Karpas-422 (cell line): Measurements from ENCODE around the gene PDPK1. TPM values are rescaled to one million over a fixed set of nuclear protein-coding genes. Genes with fewer than 3 reads are reported as not detected.

Experiments
- DNase-seq: peaks from one replicate; pipeline ENCODE4 v3.0.0-alpha.2; 2015
- H2AFZ ChIP-seq: fragments of 200-600 bp; sonication (generic); 2 replicates; pipeline ENCODE4 v1.6.1; 2014; ENCODE audit warnings: antibody characterized with exemption, low read length, mixed read lengths
- H3K27ac ChIP-seq: fragments of 200-600 bp; sonication (generic); 2 replicates; pipeline ENCODE4 v1.5.1; 2014; ENCODE audit warnings: mild to moderate bottlenecking, low read length, moderate library complexity
- H3K27me3 ChIP-seq: fragments of 200-600 bp; sonication (generic); 2 replicates; pipeline ENCODE4 v1.6.1; 2014; ENCODE audit warnings: low read length, mixed read lengths
- H3K36me3 ChIP-seq: fragments of 200-600 bp; sonication (generic); 2 replicates; pipeline ENCODE4 v1.6.1; 2014; ENCODE audit warnings: low read length, mixed read lengths; ENCODE audit not compliant: insufficient read depth
- H3K4me1 ChIP-seq: fragments of 200-600 bp; sonication (generic); 2 replicates; pipeline ENCODE4 v1.6.1; 2014; ENCODE audit warnings: mild to moderate bottlenecking, low read length, mixed read lengths
- H3K4me2 ChIP-seq: fragments of 200-600 bp; sonication (generic); 2 replicates; pipeline ENCODE4 v1.6.1; 2014; ENCODE audit warnings: low read length, low read depth, mild to moderate bottlenecking; ENCODE audit not compliant: poor library complexity, severe bottlenecking
- H3K4me3 ChIP-seq: fragments of 200-600 bp; sonication (generic); 2 replicates; pipeline ENCODE4 v1.5.1; 2014; ENCODE audit warnings: mild to moderate bottlenecking, antibody characterized with exemption, low read length, mixed read lengths
- H3K79me2 ChIP-seq: fragments of 200-600 bp; sonication (generic); 2 replicates; pipeline ENCODE4 v1.6.1; 2014; ENCODE audit warnings: mild to moderate bottlenecking, low read length, mixed read lengths
- H3K9ac ChIP-seq: fragments of 200-600 bp; sonication (generic); 2 replicates; pipeline ENCODE4 v1.6.0; 2014; ENCODE audit warnings: low read length
- H3K9me2 ChIP-seq: fragments of 200-600 bp; sonication (generic), shearing (Covaris generic); replicated peaks from 2 replicates; pipeline ENCODE4 v1.6.0; 2014; ENCODE audit warnings: mild to moderate bottlenecking, low read length, moderate library complexity; ENCODE audit not compliant: insufficient read depth
- H3K9me3 ChIP-seq: fragments of 300-700, 200-600 bp; sonication (generic); 2 replicates; pipeline ENCODE4 v1.6.1; 2014; ENCODE audit warnings: low read length, mixed read lengths
- H4K20me1 ChIP-seq: fragments of 200-600 bp; sonication (generic); 2 replicates; pipeline ENCODE4 v1.6.1; 2014; ENCODE audit warnings: mild to moderate bottlenecking, antibody characterized with exemption, low read length, low read depth; ENCODE audit not compliant: insufficient read depth
- total RNA-seq: library from RNA; depleted of rRNA; stranded (reverse); fragments of >200 nt; shearing (Covaris generic); gene quantifications from 2 replicates; pipeline ENCODE4 v1.2.3, GENCODE V29; 2014; ENCODE audit warnings: low replicate concordance; rRNA removed

The PDPK1 gene
- 24.9 and 49.5 TPM in 2 replicates for total RNA-seq

- no peaks in the 10 kb centered on the region for H3K36me3 ChIP-seq
- no peaks in the 10 kb centered on the region for H3K27me3 ChIP-seq
- peak within 1 kb of the TSS; percentile 75 for H3K9ac ChIP-seq
- H3K79me2 ChIP-seq: peaks cover 34% of the 10 kb centered on the region
- H3K4me2 ChIP-seq: peak within 1 kb of the TSS; percentile 94
- H3K9me3 ChIP-seq: no peaks in the 10 kb centered on the region
- no peaks in the 10 kb centered on the region for H4K20me1 ChIP-seq
- H3K9me2 ChIP-seq: no peaks in the 10 kb centered on the region
- H3K27ac ChIP-seq: peak within 1 kb of the TSS; percentile 26; the same call in 1 of the 2 replicates
- H3K4me3 ChIP-seq: peak within 1 kb of the TSS; percentile 75
- DNase-seq: peak; percentile 99
- peak within 1 kb of the TSS; percentile 95; the same call in 1 of the 2 replicates for H2AFZ ChIP-seq
- peaks cover 39% of the 10 kb centered on the region for H3K4me1 ChIP-seq
Measured at GRCh38 chr16:2537451-2538379, at the start of gene PDPK1. Gene PDPK1 (plus strand): TSS chr16:2538021. CDS start chr16:2538113, 92 bp downstream.

- Histone ChIP-seq H3K9me3 (no peaks in the 10 kb centered on the region), H3K4me1 (peaks cover 8% of the 10 kb centered on the region), H3K4me2 (no peak overlapping the region), H3K9ac (no peak overlapping the region), H4K20me1 (no peaks in the 10 kb centered on the region; the same call in 1 of the 2 replicates), H3K79me2 (peaks cover 34% of the 10 kb centered on the region), H3K27me3 (no peaks in the 10 kb centered on the region), H3K4me3 (no peak overlapping the region), H3K9me2 (no peaks in the 10 kb centered on the region), H3K27ac (no peak overlapping the region), H2AFZ (no peak overlapping the region), H3K36me3 (no peaks in the 10 kb centered on the region)
- no peak for DNase-seq
Measured at GRCh38 chr16:2489581-2489980, 48.2 kb upstream of the PDPK1 start.

GRCh38 chr16:2490190-2491105 lies 47.4 kb upstream of the PDPK1 start:
- no peaks in the 10 kb centered on the region for H3K9me3 ChIP-seq
- H3K27ac ChIP-seq: no peak overlapping the region
- no peaks in the 10 kb centered on the region for H3K36me3 ChIP-seq
- no peaks in the 10 kb centered on the region for H3K27me3 ChIP-seq
- no peak overlapping the region for H3K4me2 ChIP-seq
- H2AFZ ChIP-seq: no peak overlapping the region
- H3K4me3 ChIP-seq: no peak overlapping the region
- no peaks in the 10 kb centered on the region for H3K9me2 ChIP-seq
- no peak overlapping the region for H3K9ac ChIP-seq
- peaks cover 32% of the 10 kb centered on the region for H3K79me2 ChIP-seq
- DNase-seq: no peak
- H3K4me1 ChIP-seq: peaks cover 8% of the 10 kb centered on the region
- H4K20me1 ChIP-seq: no peaks in the 10 kb centered on the region; the same call in 1 of the 2 replicates

GRCh38 chr16:2492292-2492691 lies 45.5 kb upstream of the PDPK1 start:
- no peak overlapping the region for H3K9ac ChIP-seq
- no peak overlapping the region for H3K27ac ChIP-seq
- no peak for DNase-seq
- no peak overlapping the region for H3K4me2 ChIP-seq
- no peaks in the 10 kb centered on the region for H3K36me3 ChIP-seq
- no peaks in the 10 kb centered on the region for H3K9me3 ChIP-seq
- no peaks in the 10 kb centered on the region for H3K4me1 ChIP-seq
- no peaks in the 10 kb centered on the region for H3K9me2 ChIP-seq
- no peak overlapping the region for H3K4me3 ChIP-seq
- no peak overlapping the region for H2AFZ ChIP-seq
- H3K27me3 ChIP-seq: no peaks in the 10 kb centered on the region
- peaks cover 21% of the 10 kb centered on the region for H3K79me2 ChIP-seq
- H4K20me1 ChIP-seq: no peaks in the 10 kb centered on the region; the same call in 1 of the 2 replicates

DNA sequence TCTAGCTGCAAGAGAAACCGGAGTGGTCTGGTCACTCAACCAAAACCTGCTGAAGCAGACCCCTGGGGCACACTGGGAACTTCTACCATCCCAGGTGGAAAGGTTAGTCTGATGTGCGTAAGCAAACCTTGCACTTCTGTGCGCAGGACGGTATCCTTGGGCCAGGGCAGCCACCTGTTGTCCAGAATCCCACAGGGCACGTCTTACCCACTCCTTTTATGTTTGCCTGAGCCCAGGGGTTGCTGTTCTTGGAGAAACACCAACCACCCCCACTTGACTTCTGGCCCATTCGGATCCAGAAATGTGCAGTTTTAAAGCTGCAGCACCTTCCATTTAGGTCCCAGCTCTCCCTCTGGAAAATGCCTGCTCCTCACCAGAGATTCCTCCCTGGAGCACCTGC lies 44.2 kb upstream of the PDPK1 start:
- Histone ChIP-seq H3K4me1 (no peaks in the 10 kb centered on the region), H3K9me3 (no peaks in the 10 kb centered on the region), H3K9me2 (no peaks in the 10 kb centered on the region), H2AFZ (no peak overlapping the region), H3K36me3 (no peaks in the 10 kb centered on the region), H3K27ac (no peak overlapping the region), H3K27me3 (no peaks in the 10 kb centered on the region), H3K79me2 (peaks cover 10% of the 10 kb centered on the region; the same call in 1 of the 2 replicates), H4K20me1 (no peaks in the 10 kb centered on the region), H3K9ac (no peak overlapping the region), H3K4me3 (no peak overlapping the region), H3K4me2 (no peak overlapping the region)
- DNase-seq: no peak

- no peak overlapping the region for H3K9ac ChIP-seq
- no peak overlapping the region for H3K4me3 ChIP-seq
- peaks cover 10% of the 10 kb centered on the region; the same call in 1 of the 2 replicates for H3K79me2 ChIP-seq
- H3K4me2 ChIP-seq: no peak overlapping the region
- H3K27me3 ChIP-seq: no peaks in the 10 kb centered on the region
- no peak overlapping the region for H2AFZ ChIP-seq
- H3K4me1 ChIP-seq: no peaks in the 10 kb centered on the region
- DNase-seq: no peak
- no peaks in the 10 kb centered on the region for H4K20me1 ChIP-seq
- no peaks in the 10 kb centered on the region for H3K9me3 ChIP-seq
- no peaks in the 10 kb centered on the region for H3K9me2 ChIP-seq
- no peak overlapping the region for H3K27ac ChIP-seq
- H3K36me3 ChIP-seq: no peaks in the 10 kb centered on the region
Measured at GRCh38 chr16:2494616-2495015, 43.2 kb upstream of the PDPK1 start.

- no peak overlapping the region for H3K4me3 ChIP-seq
- no peak overlapping the region for H3K27ac ChIP-seq
- no peak overlapping the region for H3K4me2 ChIP-seq
- H3K9me3 ChIP-seq: no peaks in the 10 kb centered on the region
- H4K20me1 ChIP-seq: no peaks in the 10 kb centered on the region
- H3K36me3 ChIP-seq: no peaks in the 10 kb centered on the region
- no peak overlapping the region for H3K9ac ChIP-seq
- no peaks in the 10 kb centered on the region for H3K4me1 ChIP-seq
- H3K27me3 ChIP-seq: no peaks in the 10 kb centered on the region
- no peak overlapping the region for H2AFZ ChIP-seq
- peaks cover 8% of the 10 kb centered on the region; the same call in 1 of the 2 replicates for H3K79me2 ChIP-seq
- DNase-seq: no peak
- H3K9me2 ChIP-seq: no peaks in the 10 kb centered on the region
Measured at GRCh38 chr16:2495041-2495440, 42.8 kb upstream of the PDPK1 start.
